Ishikawa (cell line): ENCODE measurements around the gene ZNF341.

Experiments
- CEBPB ChIP-seq: IDR thresholded peaks from 2 replicates; pipeline ENCODE4 v1.6.1; 2012
- CREB1 ChIP-seq: IDR thresholded peaks from 2 replicates; pipeline ENCODE4 v1.6.1; 2012; ENCODE audit warnings: low read depth
- EP300 ChIP-seq: IDR thresholded peaks from 2 replicates; pipeline ENCODE4 v1.6.1; 2012; ENCODE audit warnings: borderline replicate concordance
- MAX ChIP-seq: IDR thresholded peaks from 2 replicates; pipeline ENCODE4 v1.6.1; 2012
- NFIC ChIP-seq: IDR thresholded peaks from 2 replicates; pipeline ENCODE4 v1.6.1; 2012
- RAD21 ChIP-seq: IDR thresholded peaks from 2 replicates; pipeline ENCODE4 v1.6.1; 2012; ENCODE audit warnings: low read depth
- TAF1 ChIP-seq: IDR thresholded peaks from 2 replicates; pipeline ENCODE4 v1.6.1; 2012; ENCODE audit warnings: low read depth, mild to moderate bottlenecking
- TEAD4 ChIP-seq: IDR thresholded peaks from 2 replicates; pipeline ENCODE4 v1.6.1; 2012
- ZBTB7A ChIP-seq: IDR thresholded peaks from 2 replicates; pipeline ENCODE4 v1.6.1; 2012; ENCODE audit warnings: low read depth
- TF ChIP-seq, protein P1 (sequence below): IDR thresholded peaks from 2 replicates; pipeline ENCODE4 v1.6.1; 2012

DNA sequence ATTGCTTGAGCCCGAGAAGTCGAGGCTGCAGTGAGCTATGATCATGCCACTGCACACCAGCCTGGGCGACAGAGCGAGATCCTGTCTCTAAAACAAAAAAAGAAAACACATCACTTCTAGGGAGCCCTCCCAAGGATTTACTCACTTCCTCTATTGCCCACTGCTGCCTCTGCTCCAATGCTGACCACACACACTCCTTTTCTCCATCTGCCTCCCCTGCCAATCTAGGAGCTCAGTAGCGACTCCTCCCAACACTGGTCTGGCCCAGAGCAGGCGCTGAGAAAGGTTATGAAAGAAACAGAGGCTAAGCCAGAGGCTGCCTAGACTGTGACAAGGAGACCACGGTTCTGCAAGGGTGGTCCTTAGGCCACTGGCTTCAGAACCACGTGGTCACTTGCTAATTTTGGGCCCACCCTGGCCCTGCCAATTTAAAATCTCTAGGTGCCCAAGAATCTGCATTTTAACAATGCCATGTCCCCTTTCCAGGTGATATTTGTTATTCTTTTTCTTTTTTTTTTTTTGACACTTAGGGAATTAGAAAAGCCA, 44.4 kb upstream of the ZNF341 start:
- TF ChIP-seq TAF1 (no peak), CREB1 (no peak), CEBPB (no peak), MAX (no peak), EP300 (no peak), RAD21 (no peak), ZBTB7A (no peak), NFIC (no peak), TEAD4 (no peak)
- TF ChIP-seq, protein P1, sequence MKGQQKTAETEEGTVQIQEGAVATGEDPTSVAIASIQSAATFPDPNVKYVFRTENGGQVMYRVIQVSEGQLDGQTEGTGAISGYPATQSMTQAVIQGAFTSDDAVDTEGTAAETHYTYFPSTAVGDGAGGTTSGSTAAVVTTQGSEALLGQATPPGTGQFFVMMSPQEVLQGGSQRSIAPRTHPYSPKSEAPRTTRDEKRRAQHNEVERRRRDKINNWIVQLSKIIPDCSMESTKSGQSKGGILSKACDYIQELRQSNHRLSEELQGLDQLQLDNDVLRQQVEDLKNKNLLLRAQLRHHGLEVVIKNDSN = no peak
